GM19455 (cell line): ENCODE measurements around the gene DGKQ.

Experiments
- ATAC-seq: cut with Tn5 transposase; IDR thresholded peaks from one replicate; pipeline ENCODE4 v1.9.1; 2021; ENCODE audit not compliant: unreplicated experiment

Gene DGKQ

DNA sequence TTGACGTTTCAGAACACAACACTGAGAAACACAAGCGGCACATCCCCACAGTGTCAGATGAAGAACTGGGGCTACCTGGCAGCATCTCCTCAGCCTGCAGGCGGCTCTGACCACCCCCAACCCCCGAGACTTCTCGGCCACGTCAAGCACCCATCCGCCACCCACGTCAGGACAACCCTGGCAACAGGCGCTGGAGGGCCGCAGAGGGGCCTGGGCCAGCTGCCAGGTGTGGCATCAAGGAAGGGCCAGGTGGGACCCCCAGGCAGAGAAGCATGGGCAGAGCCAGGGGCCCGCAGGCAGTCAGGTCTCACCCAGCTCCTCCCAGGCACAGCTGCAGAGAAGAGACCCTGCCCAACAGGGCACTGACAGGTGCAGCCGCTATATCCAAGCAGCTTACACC lies 63.5 kb downstream of the DGKQ start:
- ATAC-seq: no peak

DNA sequence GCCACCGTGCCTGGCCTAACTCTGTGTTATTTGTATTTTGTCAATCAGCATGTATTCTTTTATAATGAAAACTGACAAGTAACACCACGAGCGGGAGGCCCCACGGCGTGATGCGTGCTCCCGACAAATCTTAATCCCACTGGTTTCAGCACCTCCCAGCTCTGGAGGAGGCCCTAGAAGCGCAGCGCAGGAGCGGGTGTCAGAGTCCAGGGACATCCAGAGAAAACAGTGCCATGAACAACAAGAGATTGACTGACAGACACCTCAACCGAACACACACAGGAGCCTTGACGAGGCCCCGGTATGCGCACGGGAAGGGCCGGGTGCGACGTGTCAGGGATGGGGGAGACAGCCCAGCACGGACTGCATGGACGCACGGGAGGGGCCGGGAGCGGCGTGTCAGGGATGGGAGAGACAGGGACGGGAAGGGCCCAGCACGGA lies 64.2 kb downstream of the DGKQ start:
- no peak for ATAC-seq
